Lower leg skin (tissue), 3 donors: ENCODE data around the gene PITPNC1.

Source experiments
- POLR2A ChIP-seq, 2 donors: fragments of 450-650 bp; IDR thresholded peaks; one replicate each; pipeline ENCODE4 v1.6.1; 2016 to 2017; ENCODE audit warnings: antibody characterized with exemption in 2 of 2, mild to moderate bottlenecking in 1 of 2, moderate library complexity in 1 of 2
- TF ChIP-seq, protein P1 (sequence below), 3 donors: fragments of 450-650 bp; IDR thresholded peaks; one replicate each; pipeline ENCODE4 v1.5.1; 2016; ENCODE audit warnings: antibody characterized with exemption in 3 of 3, mild to moderate bottlenecking in 3 of 3, moderate library complexity in 2 of 3

DNA sequence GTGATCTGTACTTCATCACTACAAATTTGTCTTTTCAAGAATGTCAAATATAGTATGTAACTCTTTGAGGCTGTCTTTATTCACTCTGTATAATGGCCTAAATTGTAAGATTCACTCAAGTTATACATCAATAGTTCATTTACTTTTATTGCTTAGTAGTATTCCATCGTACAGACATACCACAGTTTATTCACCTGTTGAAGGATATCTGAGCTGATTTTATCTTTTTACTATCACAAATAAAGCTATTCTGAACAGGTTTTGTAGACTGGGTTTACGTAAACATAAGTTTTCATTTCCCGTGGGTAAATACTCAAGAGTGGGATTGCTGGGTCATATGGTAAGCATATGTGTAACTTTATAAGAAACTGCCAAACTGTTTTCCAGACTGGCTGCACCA is 29.3 kb upstream of the PITPNC1 start:
- TF ChIP-seq, protein P1, sequence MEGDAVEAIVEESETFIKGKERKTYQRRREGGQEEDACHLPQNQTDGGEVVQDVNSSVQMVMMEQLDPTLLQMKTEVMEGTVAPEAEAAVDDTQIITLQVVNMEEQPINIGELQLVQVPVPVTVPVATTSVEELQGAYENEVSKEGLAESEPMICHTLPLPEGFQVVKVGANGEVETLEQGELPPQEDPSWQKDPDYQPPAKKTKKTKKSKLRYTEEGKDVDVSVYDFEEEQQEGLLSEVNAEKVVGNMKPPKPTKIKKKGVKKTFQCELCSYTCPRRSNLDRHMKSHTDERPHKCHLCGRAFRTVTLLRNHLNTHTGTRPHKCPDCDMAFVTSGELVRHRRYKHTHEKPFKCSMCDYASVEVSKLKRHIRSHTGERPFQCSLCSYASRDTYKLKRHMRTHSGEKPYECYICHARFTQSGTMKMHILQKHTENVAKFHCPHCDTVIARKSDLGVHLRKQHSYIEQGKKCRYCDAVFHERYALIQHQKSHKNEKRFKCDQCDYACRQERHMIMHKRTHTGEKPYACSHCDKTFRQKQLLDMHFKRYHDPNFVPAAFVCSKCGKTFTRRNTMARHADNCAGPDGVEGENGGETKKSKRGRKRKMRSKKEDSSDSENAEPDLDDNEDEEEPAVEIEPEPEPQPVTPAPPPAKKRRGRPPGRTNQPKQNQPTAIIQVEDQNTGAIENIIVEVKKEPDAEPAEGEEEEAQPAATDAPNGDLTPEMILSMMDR (IDR thresholded peaks at IDR 0.05) = no peak
- TF ChIP-seq POLR2A (IDR thresholded peaks at IDR 0.05) = no peak
